K562 (cell line): ENCODE results near the gene MRPL19. TPM values are rescaled to one million over a fixed set of nuclear protein-coding genes. Genes with fewer than 3 reads are reported as not detected.

Experiments
- ATAC-seq: fragments of 200-7000 bp; cut with Tn5 transposase; 3 replicates; pipeline ENCODE4 v1.9.1; 2020; ENCODE audit warnings: moderate library complexity
- BruUV-seq: library from RNA; stranded (reverse); fragments of 400-500 nt; replicated peaks from 2 replicates; lab custom pipeline; 2021; lab: Mats Ljungman, UMichigan
- CTCF ChIA-PET: fragments of 300-600 bp; formaldehyde crosslinking; extraction: SDS; loops from one replicate; lab custom pipeline; 2021; ENCODE audit warnings: low intra/inter-chr PET ratio; lab: Yijun Ruan, JAX
- POLR2A ChIA-PET: fragments of 300-600, 350-650 bp; sonication (Branson Sonifier 250); formaldehyde crosslinking; extraction: SDS; loops from one replicate; lab custom pipeline; 2021; ENCODE audit warnings: antibody characterized with exemption, inconsistent platforms; lab: Yijun Ruan, JAX
- DNase-seq, 4 experiments: peaks; one replicate each; pipeline versions ENCODE4 v3.0.0 to v3.0.0-alpha.2; 2011 to 2018; ENCODE audit warnings: low spot score in 3 of 4, mixed read lengths in 3 of 4; ENCODE audit errors: extremely low read depth in 1 of 4
- FAIRE-seq: peaks from 2 replicates; lab custom pipeline; 2011; peaks lifted over from hg19 to GRCh38; lab: Jason Lieb, UNC
- H2AFZ ChIP-seq: 2 replicates; pipeline ENCODE4 v1.6.0; 2011; ENCODE audit warnings: low read depth, low read length, control low read depth, inconsistent platforms
- H3K27ac ChIP-seq: fragments of 200-600 bp; 3 replicates; pipeline ENCODE4 v1.8.0; 2011; ENCODE audit warnings: low read depth, mild to moderate bottlenecking, control low read depth, inconsistent platforms, low read length, moderate library complexity, mixed read lengths; ENCODE audit errors: extremely low read depth
- H3K27me3 ChIP-seq, 2 experiments: fragments of 300-600 bp in 1 of 2; 2 replicates in 1 of 2; 3 replicates in 1 of 2; pipeline versions ENCODE4 v1.6.0 to v1.8.0; 2011; ENCODE audit warnings: inconsistent platforms in 2 of 2, low read length in 2 of 2, mild to moderate bottlenecking in 1 of 2, mixed read lengths in 1 of 2, moderate library complexity in 1 of 2; ENCODE audit not compliant: control insufficient read depth in 2 of 2, insufficient read depth in 2 of 2
- H3K36me3 ChIP-seq: fragments of 300-600 bp; 3 replicates; pipeline ENCODE4 v1.8.0; 2011; ENCODE audit warnings: mild to moderate bottlenecking, low read length, inconsistent platforms; ENCODE audit not compliant: control insufficient read depth, insufficient read depth
- H3K4me1 ChIP-seq, 2 experiments: fragments of 200-600 bp in 1 of 2; replicated peaks in 1 of 2; 2 replicates in 1 of 2; 3 replicates in 1 of 2; pipeline versions ENCODE4 v1.5.1 to v1.8.0; 2011; ENCODE audit warnings: inconsistent platforms in 2 of 2, low read length in 2 of 2, mild to moderate bottlenecking in 1 of 2, mixed read lengths in 1 of 2, moderate library complexity in 1 of 2; ENCODE audit not compliant: control insufficient read depth in 2 of 2, insufficient read depth in 2 of 2
- H3K4me2 ChIP-seq: 2 replicates; pipeline ENCODE4 v1.6.1; 2011; ENCODE audit warnings: low read length, control low read depth, inconsistent platforms, mixed read lengths; ENCODE audit not compliant: insufficient read depth
- H3K4me3 ChIP-seq: fragments of 200-600 bp; sonication (generic), shearing (Covaris generic); 2 replicates; pipeline ENCODE4 v1.5.1; 2016; ENCODE audit warnings: control low read depth, inconsistent platforms
- H3K79me2 ChIP-seq: fragments of 200-600 bp; 3 replicates; pipeline ENCODE4 v1.8.0; 2011; ENCODE audit warnings: low read length, inconsistent platforms; ENCODE audit not compliant: control insufficient read depth, insufficient read depth
- H3K9ac ChIP-seq, 2 experiments: 2 replicates each; pipeline versions ENCODE4 v1.6.0 to v1.6.1; 2011; ENCODE audit warnings: low read depth in 2 of 2, low read length in 2 of 2, control low read depth in 1 of 2, inconsistent platforms in 1 of 2, mild to moderate bottlenecking in 1 of 2, mixed read lengths in 1 of 2; ENCODE audit not compliant: insufficient read depth in 1 of 2
- H3K9me1 ChIP-seq: one replicate; pipeline ENCODE4 v1.6.0; 2011; ENCODE audit warnings: inconsistent platforms, mild to moderate bottlenecking, low read length, moderate library complexity; ENCODE audit not compliant: control insufficient read depth, insufficient read depth
- H3K9me3 ChIP-seq: replicated peaks from 2 replicates; pipeline ENCODE4 v1.5.1; 2011; ENCODE audit warnings: low read depth, low read length, inconsistent platforms; ENCODE audit not compliant: control insufficient read depth, insufficient read depth
- H4K20me1 ChIP-seq: replicated peaks from 2 replicates; pipeline ENCODE4 v1.6.1; 2011; ENCODE audit warnings: low read length, inconsistent platforms, mixed read lengths; ENCODE audit not compliant: control insufficient read depth, insufficient read depth
- CTBP1 ChIP-seq: fragments of 450-650 bp; IDR thresholded peaks from 2 replicates; pipeline ENCODE4 v1.6.1; 2016; ENCODE audit warnings: borderline replicate concordance
- EWSR1 ChIP-seq: fragments of 450-650 bp; IDR thresholded peaks from 2 replicates; pipeline ENCODE4 v1.6.1; 2018; ENCODE audit warnings: borderline replicate concordance, mild to moderate bottlenecking, low read depth, moderate library complexity; ENCODE audit not compliant: partially characterized antibody
- HNRNPL ChIP-seq: fragments of 200-400 bp; formaldehyde crosslinking; IDR thresholded peaks from 2 replicates; pipeline ENCODE4 v1.6.1; 2017; ENCODE audit warnings: low read depth, mild to moderate bottlenecking, low read length
- TEAD4 ChIP-seq, 2 experiments: sonication (generic) in 1 of 2; formaldehyde crosslinking in 1 of 2; IDR thresholded peaks; 2 replicates each; pipeline versions ENCODE4 v1.6.1 to v1.8.0; 2012 to 2022; ENCODE audit warnings: borderline replicate concordance in 1 of 2, inconsistent platforms in 1 of 2, low read length in 1 of 2, mild to moderate bottlenecking in 1 of 2, missing genetic modification reagents in 1 of 2
- ZEB2 ChIP-seq: fragments of 450-650 bp; IDR thresholded peaks from 2 replicates; pipeline ENCODE4 v1.6.1; 2016
- ZNF224 ChIP-seq: sonication (generic); formaldehyde crosslinking; IDR thresholded peaks from 2 replicates; pipeline ENCODE4 v1.8.0; 2022; ENCODE audit warnings: mild to moderate bottlenecking, missing genetic modification reagents
- ZNF75A ChIP-seq: fragments of 450-650 bp; formaldehyde crosslinking; IDR thresholded peaks from 2 replicates; pipeline ENCODE4 v1.4.0; 2020; ENCODE audit warnings: mild to moderate bottlenecking
- WGBS: fragments of 100-300 bp; shearing (Covaris generic); methylation state at CpG from one replicate; pipeline ENCODE4 v1.1.6; 2016; ENCODE audit warnings: low coverage, mixed read lengths; ENCODE audit not compliant: insufficient coverage; ENCODE audit errors: missing lambda C conversion rate; 5-methylcytosine and 5-hydroxymethylcytosine counted together
- in situ Hi-C: fragments of 300-500 bp; cut with MboI; formaldehyde crosslinking; loops from 4 replicates; pipeline ENCODE4 v1.15.0; 2018; ENCODE audit warnings: inconsistent platforms, mixed read lengths
- intact Hi-C: fragments of 100-400 bp; cut with micrococcal nuclease; formaldehyde crosslinking; loops from 2 replicates; pipeline ENCODE4 v1.14.2; 2022
- polyA plus RNA-seq, 8 experiments: library from polyadenylated mRNA; depleted of rRNA in 4 of 8; stranded (reverse) in 5 of 8; unstranded in 3 of 8; fragments of >200 nt; fragmentation: Nextera tagmentation in 2 of 8; fragmentation: Illumina TruSeq in 1 of 8; extraction: Ambion mirVana in 2 of 8; extraction: Trizol in 1 of 8; gene quantifications; 2 replicates each; pipeline versions ENCODE4 v1.2.1 to v1.2.3, GENCODE V29; 2011 to 2014; ENCODE audit warnings: inconsistent platforms in 1 of 8, missing spikeins in 1 of 8
- total RNA-seq, 7 experiments: library from RNA; depleted of rRNA in 6 of 7; stranded (reverse); fragments of >200 nt in 6 of 7; fragmentation: Illumina TruSeq in 2 of 7; extraction: Trizol in 2 of 7; gene quantifications; 2 replicates each; pipeline versions ENCODE4 v1.2.1 to v1.2.3, GENCODE V29; 2011 to 2021; ENCODE audit warnings: low replicate concordance in 1 of 7
- TF ChIP-seq, protein P1 (sequence below), 2 experiments: fragments of 450-650 bp; formaldehyde crosslinking in 1 of 2; IDR thresholded peaks; 2 replicates each; pipeline versions ENCODE4 v1.4.0 to v1.6.1; 2014 to 2020; ENCODE audit warnings: mild to moderate bottlenecking in 2 of 2, borderline replicate concordance in 1 of 2, low read depth in 1 of 2
- TF ChIP-seq, protein P2 (sequence below), 3 experiments: IDR thresholded peaks in 2 of 3; conservative IDR thresholded peaks in 1 of 3; 2 replicates each; pipeline ENCODE4 v1.5.1; 2011 to 2012; ENCODE audit warnings: low read length in 3 of 3, mild to moderate bottlenecking in 3 of 3, control low read depth in 2 of 3, improper control_type of control experiment in 1 of 3, inconsistent platforms in 1 of 3, low read depth in 1 of 3, mixed read lengths in 1 of 3, moderate library complexity in 1 of 3; ENCODE audit not compliant: insufficient read depth in 2 of 3

The MRPL19 gene
- total and polyA plus RNA-seq, 9 of the 15 experiments (the other 6 are each of a cell fraction or from before 2014, with no cell fraction given) = 9.7 to 65.9 (median 56.1) TPM

DNA sequence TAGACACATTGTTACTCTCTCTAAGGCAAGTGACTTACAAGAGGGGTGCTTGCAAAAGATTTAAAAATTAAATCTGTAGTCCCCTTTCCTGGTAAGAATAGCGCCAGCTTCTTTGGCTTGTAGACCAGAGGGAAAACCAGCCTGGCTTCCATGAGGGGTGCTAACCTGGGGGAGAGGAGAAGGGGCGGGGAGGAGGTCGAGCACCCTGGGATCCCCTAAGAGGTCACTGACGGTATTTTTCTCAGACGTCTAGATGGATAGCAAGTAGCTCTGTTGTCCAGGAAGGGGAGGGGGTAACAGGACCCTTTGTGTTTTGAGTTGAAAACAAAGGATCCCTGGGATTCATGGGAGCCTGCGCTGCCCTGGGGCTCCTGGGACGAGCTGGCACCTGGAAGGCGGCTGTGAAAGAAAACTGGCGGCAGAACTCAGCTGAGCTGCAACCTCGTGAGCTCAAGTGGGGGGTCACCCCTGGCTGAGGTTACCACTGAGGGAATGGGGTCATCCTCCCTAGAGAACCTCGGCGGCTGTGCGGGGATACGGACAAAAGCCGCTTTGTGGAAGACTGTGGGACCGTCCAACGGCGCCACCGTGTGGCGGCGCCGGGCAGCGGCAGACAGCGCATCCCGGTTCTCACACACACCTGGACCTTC is 37.8 kb upstream of the MRPL19 start:
- Histone ChIP-seq H2AFZ (no peak overlapping the region), H4K20me1 (no peaks in the 10 kb centered on the region; the same call in none of the 2 replicates), H3K27ac (no peak overlapping the region), H3K9me1 (no peaks in the 10 kb centered on the region), H3K9me3 (no peaks in the 10 kb centered on the region), H3K79me2 (no peaks in the 10 kb centered on the region), H3K4me3 (no peak overlapping the region), H3K4me1 (peaks cover 0 to 3% of the 10 kb centered on the region in 2 experiments; a peak in 2 of 5 replicates), H3K27me3 (peaks cover 0 to 24% of the 10 kb centered on the region in 2 experiments; a peak in 3 of 5 replicates), H3K36me3 (no peaks in the 10 kb centered on the region), H3K9ac (no peak overlapping the region), H3K4me2 (no peak overlapping the region)
- ChIA-PET CTCF (interaction anchor here (0.7 to 2.3 kb wide), 3 partner anchors 39 to 544 kb away, joined by 3 to 11 read pairs (median 3); no protein-coding TSS in a partner anchor), POLR2A (interaction anchor here (0.8 to 1.3 kb wide), 2 partner anchors 139 to 299 kb away, joined by 3 to 4 read pairs; no protein-coding TSS in a partner anchor)
- intact Hi-C loops (loop anchor here (2.0 to 10.0 kb wide), 4 partner anchors 144 to 692 kb away; no protein-coding TSS in a partner anchor), in situ Hi-C loops (loop anchor here (10.0 to 25.0 kb wide), 3 partner anchors 144 to 897 kb away; no protein-coding TSS in a partner anchor)
- FAIRE-seq (peak; percentile 70), DNase-seq (peak; percentile 67 to 82 (median 76)), ATAC-seq (peak; percentile 98)
- no TSS peak for BruUV-seq
- 2% methylated on average over 21 of the region's 25 CpGs for WGBS
- TF ChIP-seq, protein P1, sequence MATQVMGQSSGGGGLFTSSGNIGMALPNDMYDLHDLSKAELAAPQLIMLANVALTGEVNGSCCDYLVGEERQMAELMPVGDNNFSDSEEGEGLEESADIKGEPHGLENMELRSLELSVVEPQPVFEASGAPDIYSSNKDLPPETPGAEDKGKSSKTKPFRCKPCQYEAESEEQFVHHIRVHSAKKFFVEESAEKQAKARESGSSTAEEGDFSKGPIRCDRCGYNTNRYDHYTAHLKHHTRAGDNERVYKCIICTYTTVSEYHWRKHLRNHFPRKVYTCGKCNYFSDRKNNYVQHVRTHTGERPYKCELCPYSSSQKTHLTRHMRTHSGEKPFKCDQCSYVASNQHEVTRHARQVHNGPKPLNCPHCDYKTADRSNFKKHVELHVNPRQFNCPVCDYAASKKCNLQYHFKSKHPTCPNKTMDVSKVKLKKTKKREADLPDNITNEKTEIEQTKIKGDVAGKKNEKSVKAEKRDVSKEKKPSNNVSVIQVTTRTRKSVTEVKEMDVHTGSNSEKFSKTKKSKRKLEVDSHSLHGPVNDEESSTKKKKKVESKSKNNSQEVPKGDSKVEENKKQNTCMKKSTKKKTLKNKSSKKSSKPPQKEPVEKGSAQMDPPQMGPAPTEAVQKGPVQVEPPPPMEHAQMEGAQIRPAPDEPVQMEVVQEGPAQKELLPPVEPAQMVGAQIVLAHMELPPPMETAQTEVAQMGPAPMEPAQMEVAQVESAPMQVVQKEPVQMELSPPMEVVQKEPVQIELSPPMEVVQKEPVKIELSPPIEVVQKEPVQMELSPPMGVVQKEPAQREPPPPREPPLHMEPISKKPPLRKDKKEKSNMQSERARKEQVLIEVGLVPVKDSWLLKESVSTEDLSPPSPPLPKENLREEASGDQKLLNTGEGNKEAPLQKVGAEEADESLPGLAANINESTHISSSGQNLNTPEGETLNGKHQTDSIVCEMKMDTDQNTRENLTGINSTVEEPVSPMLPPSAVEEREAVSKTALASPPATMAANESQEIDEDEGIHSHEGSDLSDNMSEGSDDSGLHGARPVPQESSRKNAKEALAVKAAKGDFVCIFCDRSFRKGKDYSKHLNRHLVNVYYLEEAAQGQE (IDR thresholded peaks at IDR 0.05; ENCODE audit: borderline replicate concordance) = peak; percentile 44; the same call in 1 of the 2 replicates
- TF ChIP-seq, protein P1 (CRISPR knock-in tag; IDR thresholded peaks at IDR 0.05; ENCODE audit: low read depth) = no peak
- TF ChIP-seq, protein P2, sequence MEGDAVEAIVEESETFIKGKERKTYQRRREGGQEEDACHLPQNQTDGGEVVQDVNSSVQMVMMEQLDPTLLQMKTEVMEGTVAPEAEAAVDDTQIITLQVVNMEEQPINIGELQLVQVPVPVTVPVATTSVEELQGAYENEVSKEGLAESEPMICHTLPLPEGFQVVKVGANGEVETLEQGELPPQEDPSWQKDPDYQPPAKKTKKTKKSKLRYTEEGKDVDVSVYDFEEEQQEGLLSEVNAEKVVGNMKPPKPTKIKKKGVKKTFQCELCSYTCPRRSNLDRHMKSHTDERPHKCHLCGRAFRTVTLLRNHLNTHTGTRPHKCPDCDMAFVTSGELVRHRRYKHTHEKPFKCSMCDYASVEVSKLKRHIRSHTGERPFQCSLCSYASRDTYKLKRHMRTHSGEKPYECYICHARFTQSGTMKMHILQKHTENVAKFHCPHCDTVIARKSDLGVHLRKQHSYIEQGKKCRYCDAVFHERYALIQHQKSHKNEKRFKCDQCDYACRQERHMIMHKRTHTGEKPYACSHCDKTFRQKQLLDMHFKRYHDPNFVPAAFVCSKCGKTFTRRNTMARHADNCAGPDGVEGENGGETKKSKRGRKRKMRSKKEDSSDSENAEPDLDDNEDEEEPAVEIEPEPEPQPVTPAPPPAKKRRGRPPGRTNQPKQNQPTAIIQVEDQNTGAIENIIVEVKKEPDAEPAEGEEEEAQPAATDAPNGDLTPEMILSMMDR (IDR thresholded peaks at IDR 0.05 in 2 of 3, conservative IDR thresholded peaks at IDR 0.05 in 1 of 3; ENCODE audit: insufficient read depth in 2 of 3, low read depth in 1 of 3, low read length in 3 of 3) = peak; percentile 85 to 97 (median 85)
- TF ChIP-seq HNRNPL (no peak), EWSR1 (no peak), ZEB2 (0 out of 2 replicates have a peak, but pooled peaks have one; percentile 49), ZNF224 (CRISPR knock-in tag) (no peak), TEAD4 (IDR thresholded peaks at IDR 0.05; ENCODE audit: low read length) (no peak), TEAD4 (CRISPR knock-in tag; IDR thresholded peaks at IDR 0.05; ENCODE audit: borderline replicate concordance) (no peak), ZNF75A (no peak), CTBP1 (peak; percentile 30; the same call in 1 of the 2 replicates)
